HepG2 (cell line): Measurements from ENCODE around the gene RNF208. TPM values are rescaled to one million over a fixed set of nuclear protein-coding genes. Genes with fewer than 3 reads are reported as not detected.

ENCODE experiments used
- HNF4G ChIP-seq, 2 experiments: sonication (generic) in 1 of 2; formaldehyde crosslinking in 1 of 2; IDR thresholded peaks; 2 replicates each; pipeline versions ENCODE4 v1.4.0 to v1.6.1; 2011 to 2020; ENCODE audit warnings: borderline replicate concordance in 2 of 2, low read depth in 2 of 2, mild to moderate bottlenecking in 2 of 2, low read length in 1 of 2, missing genetic modification reagents in 1 of 2, moderate library complexity in 1 of 2
- JARID2 ChIP-seq: sonication (generic); formaldehyde crosslinking; IDR thresholded peaks from 2 replicates; pipeline ENCODE4 v1.8.1; 2023; ENCODE audit warnings: missing genetic modification reagents, inconsistent platforms; ENCODE audit not compliant: insufficient replicate concordance
- LCORL ChIP-seq, 2 experiments: fragments of 450-650 bp in 1 of 2; sonication (generic) in 1 of 2; formaldehyde crosslinking in 1 of 2; IDR thresholded peaks; 2 replicates each; pipeline versions ENCODE4 v1.5.0 to v1.6.1; 2017 to 2020; ENCODE audit warnings: antibody characterized with exemption in 1 of 2, missing genetic modification reagents in 1 of 2
- POGZ ChIP-seq: sonication (generic); formaldehyde crosslinking; IDR thresholded peaks from 2 replicates; pipeline ENCODE4 v1.4.0; 2020; ENCODE audit warnings: mild to moderate bottlenecking, missing genetic modification reagents
- SRSF1 ChIP-seq: fragments of 200-400 bp; formaldehyde crosslinking; optimal IDR thresholded peaks from 2 replicates; pipeline ENCODE3; 2017; ENCODE audit warnings: mild to moderate bottlenecking, low read depth, low read length, moderate library complexity
- ZNF3 ChIP-seq: IDR thresholded peaks from 2 replicates; pipeline ENCODE4 v1.7.0; 2017; ENCODE audit warnings: inconsistent platforms
- ZNF615 ChIP-seq: sonication (generic); formaldehyde crosslinking; IDR thresholded peaks from 2 replicates; pipeline ENCODE4 v1.5.0; 2020; ENCODE audit warnings: mild to moderate bottlenecking, missing genetic modification reagents, borderline replicate concordance
- ZNF7 ChIP-seq: IDR thresholded peaks from 2 replicates; pipeline ENCODE4 v1.6.1; 2016; ENCODE audit warnings: missing biosample characterization, missing genetic modification reagents
- polyA plus RNA-seq, 8 experiments: library from polyadenylated mRNA; depleted of rRNA in 3 of 8; stranded (reverse) in 7 of 8; unstranded in 1 of 8; fragments of >200 nt; fragmentation: Illumina TruSeq in 4 of 8; extraction: Trizol in 4 of 8; gene quantifications; 2 replicates each; pipeline versions ENCODE4 v1.2.1 to v1.2.3, GENCODE V29; 2011 to 2016; ENCODE audit warnings: low read depth in 4 of 8, missing spikeins in 1 of 8, mixed read lengths in 1 of 8; ENCODE audit not compliant: insufficient read depth in 1 of 8
- total RNA-seq, 5 experiments: library from RNA; depleted of rRNA; stranded (reverse); fragments of >200 nt; fragmentation: Illumina TruSeq; extraction: Trizol; gene quantifications; 2 replicates each; pipeline ENCODE4 v1.2.3, GENCODE V29; 2016; ENCODE audit warnings: low read depth in 1 of 5
- TF ChIP-seq, protein P1 (sequence below): sonication (generic); formaldehyde crosslinking; IDR thresholded peaks from 2 replicates; pipeline ENCODE4 v1.4.0; 2020; ENCODE audit warnings: mild to moderate bottlenecking, low read depth, missing genetic modification reagents
- TF ChIP-seq, protein P2 (sequence below): sonication (generic); formaldehyde crosslinking; IDR thresholded peaks from 2 replicates; pipeline ENCODE4 v1.4.0; 2020; ENCODE audit warnings: missing genetic modification reagents; ENCODE audit errors: not compliant biosample characterization
- TF ChIP-seq, protein P3 (sequence below): sonication (generic); formaldehyde crosslinking; IDR thresholded peaks from 2 replicates; pipeline ENCODE4 v1.9.0; 2021; ENCODE audit warnings: missing genetic modification reagents, borderline replicate concordance
- TF ChIP-seq, protein P4 (sequence below): sonication (generic); formaldehyde crosslinking; IDR thresholded peaks from 2 replicates; pipeline ENCODE4 v1.4.0; 2020; ENCODE audit warnings: missing genetic modification reagents
- TF ChIP-seq, protein P5 (sequence below): sonication (generic); formaldehyde crosslinking; IDR thresholded peaks from 2 replicates; pipeline ENCODE4 v1.4.0; 2020; ENCODE audit warnings: missing genetic modification reagents
- TF ChIP-seq, protein P6 (sequence below): fragments of 450-650 bp; IDR thresholded peaks from 2 replicates; pipeline ENCODE4 v1.6.1; 2016
- TF ChIP-seq, protein P7 (sequence below): sonication (generic); formaldehyde crosslinking; IDR thresholded peaks from 2 replicates; pipeline ENCODE4 v1.8.0; 2022; ENCODE audit warnings: mild to moderate bottlenecking, missing genetic modification reagents, borderline replicate concordance

The RNF208 gene
- total and polyA plus RNA-seq, 2 of the 13 experiments (the other 11 are each of a cell fraction or from before 2014, with no cell fraction given) = 1.6 to 2.1 TPM

DNA sequence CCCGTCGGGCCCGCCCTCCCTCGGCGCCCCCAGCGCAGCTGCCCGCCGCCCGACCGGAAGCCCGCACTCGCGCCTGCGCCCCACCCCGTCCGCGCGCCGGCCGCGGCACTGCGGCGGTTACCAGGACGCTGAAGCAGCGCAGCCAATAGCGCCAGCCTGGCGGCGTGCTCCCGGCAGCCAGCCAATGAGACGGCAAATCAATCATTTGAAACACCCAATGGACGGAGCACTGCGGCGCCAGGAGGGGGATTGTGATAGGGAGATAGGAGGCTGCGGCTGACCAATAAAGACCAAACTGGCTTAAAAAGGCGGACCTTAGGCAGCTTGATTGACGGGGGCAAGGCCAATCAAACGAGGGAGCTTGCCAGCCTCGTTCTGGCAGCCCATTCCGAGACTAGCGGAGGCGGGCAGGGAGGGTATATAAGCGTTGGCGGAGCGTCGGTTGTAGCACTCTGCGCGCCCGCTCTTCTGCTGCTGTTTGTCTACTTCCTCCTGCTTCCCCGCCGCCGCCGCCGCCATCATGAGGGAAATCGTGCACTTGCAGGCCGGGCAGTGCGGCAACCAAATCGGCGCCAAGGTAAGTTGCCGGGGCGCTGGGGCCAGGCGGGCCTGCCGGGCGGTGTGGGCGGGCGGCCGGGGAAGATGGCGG lies 18.9 kb upstream of the RNF208 start, which contains the start of gene TUBB4B (continued):
- peak; percentile 7; the same call in 1 of the 2 replicates for TF ChIP-seq HNF4G (IDR thresholded peaks at IDR 0.05; ENCODE audit: borderline replicate concordance, low read depth, low read length)
- no peak for TF ChIP-seq HNF4G (CRISPR knock-in tag; IDR thresholded peaks at IDR 0.05; ENCODE audit: borderline replicate concordance, low read depth)
- TF ChIP-seq, protein P1, sequence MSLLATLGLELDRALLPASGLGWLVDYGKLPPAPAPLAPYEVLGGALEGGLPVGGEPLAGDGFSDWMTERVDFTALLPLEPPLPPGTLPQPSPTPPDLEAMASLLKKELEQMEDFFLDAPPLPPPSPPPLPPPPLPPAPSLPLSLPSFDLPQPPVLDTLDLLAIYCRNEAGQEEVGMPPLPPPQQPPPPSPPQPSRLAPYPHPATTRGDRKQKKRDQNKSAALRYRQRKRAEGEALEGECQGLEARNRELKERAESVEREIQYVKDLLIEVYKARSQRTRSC (CRISPR knock-in tag) = no peak
- TF ChIP-seq LCORL (IDR thresholded peaks at IDR 0.05) = no peak
- TF ChIP-seq LCORL (CRISPR knock-in tag; IDR thresholded peaks at IDR 0.05) = no peak
- no peak for TF ChIP-seq POGZ (CRISPR knock-in tag)
- TF ChIP-seq, protein P2, sequence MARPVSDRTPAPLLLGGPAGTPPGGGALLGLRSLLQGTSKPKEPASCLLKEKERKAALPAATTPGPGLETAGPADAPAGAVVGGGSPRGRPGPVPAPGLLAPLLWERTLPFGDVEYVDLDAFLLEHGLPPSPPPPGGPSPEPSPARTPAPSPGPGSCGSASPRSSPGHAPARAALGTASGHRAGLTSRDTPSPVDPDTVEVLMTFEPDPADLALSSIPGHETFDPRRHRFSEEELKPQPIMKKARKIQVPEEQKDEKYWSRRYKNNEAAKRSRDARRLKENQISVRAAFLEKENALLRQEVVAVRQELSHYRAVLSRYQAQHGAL (CRISPR knock-in tag) = peak; percentile 53
- TF ChIP-seq, protein P3, sequence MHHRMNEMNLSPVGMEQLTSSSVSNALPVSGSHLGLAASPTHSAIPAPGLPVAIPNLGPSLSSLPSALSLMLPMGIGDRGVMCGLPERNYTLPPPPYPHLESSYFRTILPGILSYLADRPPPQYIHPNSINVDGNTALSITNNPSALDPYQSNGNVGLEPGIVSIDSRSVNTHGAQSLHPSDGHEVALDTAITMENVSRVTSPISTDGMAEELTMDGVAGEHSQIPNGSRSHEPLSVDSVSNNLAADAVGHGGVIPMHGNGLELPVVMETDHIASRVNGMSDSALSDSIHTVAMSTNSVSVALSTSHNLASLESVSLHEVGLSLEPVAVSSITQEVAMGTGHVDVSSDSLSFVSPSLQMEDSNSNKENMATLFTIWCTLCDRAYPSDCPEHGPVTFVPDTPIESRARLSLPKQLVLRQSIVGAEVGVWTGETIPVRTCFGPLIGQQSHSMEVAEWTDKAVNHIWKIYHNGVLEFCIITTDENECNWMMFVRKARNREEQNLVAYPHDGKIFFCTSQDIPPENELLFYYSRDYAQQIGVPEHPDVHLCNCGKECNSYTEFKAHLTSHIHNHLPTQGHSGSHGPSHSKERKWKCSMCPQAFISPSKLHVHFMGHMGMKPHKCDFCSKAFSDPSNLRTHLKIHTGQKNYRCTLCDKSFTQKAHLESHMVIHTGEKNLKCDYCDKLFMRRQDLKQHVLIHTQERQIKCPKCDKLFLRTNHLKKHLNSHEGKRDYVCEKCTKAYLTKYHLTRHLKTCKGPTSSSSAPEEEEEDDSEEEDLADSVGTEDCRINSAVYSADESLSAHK (CRISPR knock-in tag) = no peak
- TF ChIP-seq, protein P4, sequence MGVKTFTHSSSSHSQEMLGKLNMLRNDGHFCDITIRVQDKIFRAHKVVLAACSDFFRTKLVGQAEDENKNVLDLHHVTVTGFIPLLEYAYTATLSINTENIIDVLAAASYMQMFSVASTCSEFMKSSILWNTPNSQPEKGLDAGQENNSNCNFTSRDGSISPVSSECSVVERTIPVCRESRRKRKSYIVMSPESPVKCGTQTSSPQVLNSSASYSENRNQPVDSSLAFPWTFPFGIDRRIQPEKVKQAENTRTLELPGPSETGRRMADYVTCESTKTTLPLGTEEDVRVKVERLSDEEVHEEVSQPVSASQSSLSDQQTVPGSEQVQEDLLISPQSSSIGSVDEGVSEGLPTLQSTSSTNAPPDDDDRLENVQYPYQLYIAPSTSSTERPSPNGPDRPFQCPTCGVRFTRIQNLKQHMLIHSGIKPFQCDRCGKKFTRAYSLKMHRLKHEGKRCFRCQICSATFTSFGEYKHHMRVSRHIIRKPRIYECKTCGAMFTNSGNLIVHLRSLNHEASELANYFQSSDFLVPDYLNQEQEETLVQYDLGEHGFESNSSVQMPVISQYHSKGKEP (CRISPR knock-in tag) = 0 out of 2 replicates have a peak, but pooled peaks have one; percentile 61
- no peak for TF ChIP-seq ZNF615 (CRISPR knock-in tag)
- TF ChIP-seq, protein P5, sequence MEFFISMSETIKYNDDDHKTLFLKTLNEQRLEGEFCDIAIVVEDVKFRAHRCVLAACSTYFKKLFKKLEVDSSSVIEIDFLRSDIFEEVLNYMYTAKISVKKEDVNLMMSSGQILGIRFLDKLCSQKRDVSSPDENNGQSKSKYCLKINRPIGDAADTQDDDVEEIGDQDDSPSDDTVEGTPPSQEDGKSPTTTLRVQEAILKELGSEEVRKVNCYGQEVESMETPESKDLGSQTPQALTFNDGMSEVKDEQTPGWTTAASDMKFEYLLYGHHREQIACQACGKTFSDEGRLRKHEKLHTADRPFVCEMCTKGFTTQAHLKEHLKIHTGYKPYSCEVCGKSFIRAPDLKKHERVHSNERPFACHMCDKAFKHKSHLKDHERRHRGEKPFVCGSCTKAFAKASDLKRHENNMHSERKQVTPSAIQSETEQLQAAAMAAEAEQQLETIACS (CRISPR knock-in tag) = peak; percentile 31; the same call in 1 of the 2 replicates
- TF ChIP-seq JARID2 (CRISPR knock-in tag) = peak; percentile 31
- TF ChIP-seq, protein P6, sequence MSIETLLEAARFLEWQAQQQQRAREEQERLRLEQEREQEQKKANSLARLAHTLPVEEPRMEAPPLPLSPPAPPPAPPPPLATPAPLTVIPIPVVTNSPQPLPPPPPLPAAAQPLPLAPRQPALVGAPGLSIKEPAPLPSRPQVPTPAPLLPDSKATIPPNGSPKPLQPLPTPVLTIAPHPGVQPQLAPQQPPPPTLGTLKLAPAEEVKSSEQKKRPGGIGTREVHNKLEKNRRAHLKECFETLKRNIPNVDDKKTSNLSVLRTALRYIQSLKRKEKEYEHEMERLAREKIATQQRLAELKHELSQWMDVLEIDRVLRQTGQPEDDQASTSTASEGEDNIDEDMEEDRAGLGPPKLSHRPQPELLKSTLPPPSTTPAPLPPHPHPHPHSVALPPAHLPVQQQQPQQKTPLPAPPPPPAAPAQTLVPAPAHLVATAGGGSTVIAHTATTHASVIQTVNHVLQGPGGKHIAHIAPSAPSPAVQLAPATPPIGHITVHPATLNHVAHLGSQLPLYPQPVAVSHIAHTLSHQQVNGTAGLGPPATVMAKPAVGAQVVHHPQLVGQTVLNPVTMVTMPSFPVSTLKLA = peak; percentile 11; the same call in 1 of the 2 replicates
- TF ChIP-seq SRSF1 = no peak
- no peak for TF ChIP-seq ZNF3
- no peak for TF ChIP-seq ZNF7 (CRISPR knock-in tag)
- TF ChIP-seq, protein P7, sequence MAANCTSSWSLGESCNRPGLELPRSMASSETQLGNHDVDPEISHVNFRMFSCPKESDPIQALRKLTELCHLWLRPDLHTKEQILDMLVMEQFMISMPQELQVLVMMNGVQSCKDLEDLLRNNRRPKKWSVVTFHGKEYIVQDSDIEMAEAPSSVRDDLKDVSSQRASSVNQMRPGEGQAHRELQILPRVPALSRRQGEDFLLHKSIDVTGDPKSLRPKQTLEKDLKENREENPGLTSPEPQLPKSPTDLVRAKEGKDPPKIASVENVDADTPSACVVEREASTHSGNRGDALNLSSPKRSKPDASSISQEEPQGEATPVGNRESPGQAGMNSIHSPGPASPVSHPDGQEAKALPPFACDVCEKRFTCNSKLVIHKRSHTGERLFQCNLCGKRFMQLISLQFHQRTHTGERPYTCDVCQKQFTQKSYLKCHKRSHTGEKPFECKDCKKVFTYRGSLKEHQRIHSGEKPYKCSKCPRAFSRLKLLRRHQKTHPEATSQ (CRISPR knock-in tag) = 0 out of 2 replicates have a peak, but pooled peaks have one; percentile 11
